GM10847 (cell line): ENCODE measurements around the gene SHB.

Experiments
- POLR2A ChIP-seq: IDR thresholded peaks from 2 replicates; pipeline ENCODE4 v1.6.1; 2011; ENCODE audit not compliant: insufficient read length; ENCODE audit errors: extremely low read depth

Gene SHB

DNA sequence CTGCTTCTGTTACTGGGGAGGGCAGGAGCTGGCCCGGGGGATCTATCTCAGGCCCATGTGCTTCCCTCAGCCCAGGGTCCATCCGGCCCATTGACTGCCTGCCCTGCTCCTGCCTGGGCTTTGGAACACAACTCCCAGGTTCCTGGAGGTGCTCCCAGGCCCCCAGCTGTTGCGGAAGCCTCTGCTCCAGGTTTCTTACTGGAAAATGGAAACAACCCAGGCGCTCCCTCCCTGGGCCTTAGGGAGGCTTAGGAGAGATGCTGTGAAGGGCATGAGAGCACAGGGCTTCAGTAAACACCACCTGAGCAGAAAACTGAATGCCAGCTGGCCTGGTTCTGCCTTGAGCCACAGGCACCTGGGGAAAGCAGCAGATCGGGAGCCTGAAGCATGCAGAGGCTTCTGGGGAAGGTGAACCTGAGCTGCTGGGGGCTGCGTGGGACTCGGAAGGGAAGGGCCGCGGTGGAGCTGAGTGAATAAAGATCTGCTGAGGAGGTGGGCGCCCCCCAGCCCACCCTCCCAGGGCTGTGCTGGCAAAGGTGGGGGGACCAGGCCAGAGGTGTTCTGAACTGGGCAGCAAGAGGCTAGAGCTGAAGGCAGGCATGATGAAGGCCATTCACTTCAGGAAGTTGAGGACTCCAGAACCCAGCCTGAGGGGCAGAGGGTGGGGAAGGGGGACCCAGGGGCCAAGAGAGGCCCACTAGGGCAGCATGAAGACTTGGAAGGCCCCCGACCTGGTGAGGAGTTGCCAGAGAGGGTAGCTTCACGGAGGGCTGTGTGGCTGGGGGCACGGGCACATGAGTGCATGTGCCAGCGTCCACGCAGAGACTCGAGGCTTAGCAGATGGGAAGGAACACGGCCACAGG, 64.8 kb downstream of the SHB start:
- no peak for TF ChIP-seq POLR2A

DNA sequence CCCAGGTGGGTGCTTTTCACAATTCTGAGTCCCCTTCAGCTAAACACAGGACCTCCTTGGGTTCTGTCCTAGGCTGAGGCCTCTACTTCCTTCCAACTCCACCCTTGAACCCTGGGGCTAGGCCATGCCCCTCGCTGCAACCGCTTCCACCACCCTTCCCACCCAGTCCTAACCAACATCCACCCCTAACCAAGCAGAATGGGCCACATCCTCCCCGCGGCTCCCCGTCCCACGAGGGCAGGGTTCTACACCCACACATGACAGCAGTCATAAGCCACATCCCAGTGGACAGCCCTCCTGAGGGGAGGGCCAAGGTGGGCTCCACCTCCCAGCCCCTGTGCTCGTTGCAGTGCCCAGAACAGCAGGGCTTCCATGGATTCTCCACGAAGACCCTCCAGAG, 65.8 kb downstream of the SHB start:
- TF ChIP-seq POLR2A: no peak

DNA sequence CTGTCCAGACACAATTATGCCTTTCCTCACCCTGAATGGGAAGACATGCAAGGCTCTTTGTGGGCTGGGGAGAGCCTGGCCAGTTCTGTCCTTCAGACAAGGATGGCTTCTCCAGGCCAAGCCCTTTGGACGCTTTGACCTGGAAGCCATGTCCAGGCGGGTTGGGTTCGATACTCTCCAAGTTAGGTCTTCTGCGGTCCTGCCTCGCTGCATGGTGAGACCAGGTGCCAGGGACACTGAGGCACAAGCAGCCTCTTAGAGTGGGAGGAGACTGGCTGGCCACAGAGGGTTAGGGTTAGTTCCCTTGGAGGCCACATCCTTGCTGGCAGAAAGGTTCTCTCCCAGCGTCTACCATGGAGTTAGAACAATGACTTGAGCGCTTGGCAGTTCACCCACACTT, 67.6 kb downstream of the SHB start:
- TF ChIP-seq POLR2A: no peak

DNA sequence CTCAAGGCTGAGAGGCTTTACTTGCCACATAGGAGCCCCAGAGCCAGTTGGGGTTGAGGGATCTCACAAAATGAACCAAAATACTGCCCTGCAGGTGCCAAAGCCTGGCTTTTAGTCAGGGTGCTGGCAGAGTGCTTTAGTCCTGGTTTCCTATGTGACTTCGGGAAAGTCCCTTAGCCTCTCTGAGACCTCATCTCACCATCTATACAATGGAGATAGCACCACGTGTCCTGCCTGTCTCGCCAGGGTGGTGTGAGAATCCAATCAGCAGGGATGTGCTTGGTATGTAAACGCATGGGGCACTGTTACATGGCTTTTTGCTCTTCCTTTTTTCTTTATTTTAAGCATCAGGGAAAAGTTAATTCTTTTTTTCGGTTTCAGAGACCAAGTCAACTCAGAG, 68.3 kb downstream of the SHB start:
- no peak for TF ChIP-seq POLR2A

DNA sequence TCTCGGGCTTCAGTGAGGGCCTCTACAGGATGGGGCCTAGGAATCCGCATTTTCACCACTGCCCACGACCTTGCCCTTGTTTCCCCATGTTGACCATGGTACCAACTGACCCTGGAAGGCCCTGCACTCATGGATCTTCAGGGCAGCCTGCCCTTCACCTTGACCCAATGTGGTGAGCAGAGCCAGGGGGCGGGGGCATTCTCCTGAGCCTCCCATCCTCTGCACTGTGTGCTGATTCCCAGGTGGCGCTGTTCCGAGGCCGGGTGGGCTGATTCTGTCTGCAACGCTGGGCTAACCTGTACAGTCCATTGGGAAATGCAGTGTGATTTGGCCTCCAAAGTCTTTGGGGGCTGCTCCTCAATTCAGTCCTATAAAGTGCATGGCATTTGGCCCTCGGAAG, 68.7 kb downstream of the SHB start:
- TF ChIP-seq POLR2A: no peak

DNA sequence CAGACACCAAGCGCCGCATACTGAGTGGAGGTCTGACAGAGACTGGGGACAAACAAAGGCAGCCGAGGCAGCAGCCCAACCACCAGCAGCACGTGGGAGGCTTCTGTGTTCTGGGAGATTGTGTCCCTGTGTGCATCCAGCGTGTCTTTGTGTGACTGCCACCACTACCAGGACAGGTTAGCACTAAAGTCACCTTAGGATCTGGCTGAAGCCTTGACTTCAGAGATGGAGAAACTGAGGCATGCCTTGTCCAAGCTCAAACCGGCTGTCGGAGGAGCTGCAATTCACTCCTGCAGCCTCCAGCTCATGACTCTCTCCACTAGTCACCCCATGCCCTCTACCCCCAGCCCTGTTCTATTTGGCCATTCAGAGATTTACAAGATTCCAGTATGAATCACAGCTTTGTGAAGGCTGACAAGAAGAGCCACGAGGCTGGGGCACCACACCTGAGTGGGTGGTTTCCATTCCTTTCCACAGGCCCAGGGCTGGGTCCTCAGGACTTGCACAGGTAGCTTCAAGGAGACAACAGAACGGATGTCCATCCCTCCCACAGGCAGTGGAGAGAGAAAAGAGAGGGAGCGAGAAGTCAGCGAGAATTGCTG, 69.3 kb downstream of the SHB start:
- no peak for TF ChIP-seq POLR2A

DNA sequence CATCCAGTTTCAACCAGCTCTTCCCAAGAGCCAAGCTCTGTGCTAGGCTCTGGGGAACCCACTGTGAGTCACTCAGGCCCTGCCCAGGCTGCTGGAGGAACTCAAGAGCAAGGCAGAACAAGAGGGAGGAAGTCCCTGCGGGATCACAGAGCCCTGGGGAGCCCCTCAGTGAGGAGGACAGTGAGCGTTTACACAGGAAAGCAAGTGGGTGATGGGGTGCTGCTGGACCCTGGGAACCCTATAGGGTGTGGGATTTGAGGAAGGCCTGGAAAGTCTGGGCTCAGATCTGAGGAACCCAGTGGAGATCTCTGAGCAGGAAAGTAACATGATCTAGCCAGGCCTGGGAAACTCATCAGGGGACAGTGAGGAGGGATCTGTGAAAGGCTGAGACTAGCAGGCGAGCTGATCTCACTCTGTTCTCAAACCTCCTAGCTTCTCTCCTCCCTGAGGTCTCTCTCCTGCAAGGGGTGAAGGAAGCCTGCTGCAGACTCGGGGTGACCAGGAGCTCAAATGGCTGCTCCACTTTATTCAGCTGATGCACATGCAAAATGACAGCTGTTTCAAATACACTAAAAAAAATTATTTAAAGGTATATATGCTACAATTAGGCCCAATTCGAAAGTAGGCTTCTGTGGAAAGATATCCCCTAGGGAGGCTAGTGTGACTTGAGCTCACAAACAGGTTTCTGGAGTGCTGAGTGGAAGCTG, 70.0 kb downstream of the SHB start:
- no peak for TF ChIP-seq POLR2A

DNA sequence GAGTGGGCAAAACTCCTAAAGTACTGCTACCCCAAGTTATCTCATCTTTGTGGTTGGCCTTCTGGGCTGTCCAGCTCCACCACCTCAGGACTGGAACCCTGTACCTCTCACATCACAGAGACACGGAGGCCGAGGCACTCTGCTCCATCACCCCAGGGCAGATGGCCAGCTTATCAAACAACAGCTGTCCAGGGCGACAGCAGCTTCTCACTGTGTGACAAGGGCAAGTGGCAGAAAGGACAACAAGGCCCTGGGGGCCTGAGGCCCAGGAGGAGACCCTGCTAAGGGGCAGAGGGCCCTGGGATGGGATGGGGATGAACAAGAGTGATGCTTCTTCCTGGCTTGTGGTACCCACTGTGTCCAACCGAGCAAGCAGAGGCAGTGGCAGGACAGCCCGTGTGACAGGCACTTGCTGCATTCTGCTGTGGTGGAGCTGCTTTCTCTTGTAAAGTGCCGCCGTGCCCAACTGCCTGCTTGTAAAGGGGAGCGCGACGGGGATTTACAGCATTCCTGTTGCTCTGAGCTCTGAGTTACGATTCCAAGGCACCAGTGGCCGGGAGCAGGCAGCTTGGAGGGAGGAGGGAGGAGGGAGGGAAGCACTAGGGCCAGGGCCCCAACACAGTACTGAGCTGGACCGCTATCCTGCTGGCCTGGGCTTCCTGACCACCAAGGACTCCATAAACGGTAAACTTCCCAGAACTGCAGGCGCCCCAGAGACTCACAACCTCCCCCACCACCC, 71.2 kb downstream of the SHB start:
- no peak for TF ChIP-seq POLR2A

DNA sequence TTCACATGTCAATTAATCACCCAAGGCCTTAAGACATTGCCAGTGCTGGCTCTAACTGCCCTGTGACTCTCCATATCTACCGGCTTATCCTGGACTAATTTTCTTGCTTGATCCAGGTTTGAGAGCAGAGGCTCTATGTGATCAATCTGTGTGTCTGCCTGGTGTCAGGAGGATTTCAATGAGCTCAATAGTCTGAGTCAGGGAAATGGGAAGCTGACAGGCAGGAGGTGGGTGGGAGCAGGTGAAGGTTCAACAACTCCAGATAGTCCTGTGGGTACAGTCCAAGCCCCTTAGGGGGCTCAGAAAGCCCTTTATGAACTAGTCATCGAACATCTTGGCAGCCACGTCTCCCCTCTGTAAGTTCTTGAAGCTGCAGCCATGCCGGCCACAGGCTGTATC, 72.2 kb downstream of the SHB start:
- TF ChIP-seq POLR2A: no peak

DNA sequence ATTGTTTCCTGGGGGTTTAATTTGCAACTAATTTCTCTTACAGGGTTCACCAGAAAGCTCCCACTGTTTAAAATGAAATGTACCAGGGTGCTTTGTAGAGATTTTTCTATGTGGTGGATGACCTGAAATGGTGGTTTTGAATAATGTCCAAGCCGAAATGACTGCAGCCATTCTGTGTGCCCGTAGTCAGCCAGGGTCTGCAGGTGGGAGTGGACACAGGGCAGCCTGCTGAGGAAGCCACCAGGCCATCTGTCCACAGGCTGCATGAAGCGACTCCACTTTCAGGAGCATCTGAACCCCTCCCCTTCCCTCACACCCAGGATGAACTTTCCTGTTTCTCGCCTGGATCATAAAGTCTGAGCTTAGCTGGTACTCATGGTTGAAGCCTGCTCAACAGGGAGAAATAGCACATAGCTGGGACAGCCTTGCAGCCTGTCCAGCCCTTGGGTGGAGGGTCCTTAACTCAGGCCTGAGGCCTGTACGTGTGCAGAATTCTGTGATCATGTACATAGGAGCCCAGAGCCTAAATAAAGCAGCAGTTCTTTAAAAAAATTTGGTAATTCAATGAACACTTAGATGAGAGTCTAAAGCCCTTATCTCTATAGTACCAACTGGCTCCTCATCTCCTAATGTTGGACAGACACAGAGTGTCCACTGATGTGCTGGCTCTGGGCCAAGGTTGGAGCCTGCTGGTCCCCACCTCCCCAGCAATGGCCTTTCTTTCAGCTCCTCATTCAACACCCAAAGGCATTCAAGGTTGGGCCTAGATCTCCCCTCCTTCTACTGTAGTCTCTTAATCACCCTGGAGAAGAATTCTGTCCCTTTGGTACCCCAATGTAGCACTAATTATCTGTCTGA, 72.8 kb downstream of the SHB start:
- no peak for TF ChIP-seq POLR2A

DNA sequence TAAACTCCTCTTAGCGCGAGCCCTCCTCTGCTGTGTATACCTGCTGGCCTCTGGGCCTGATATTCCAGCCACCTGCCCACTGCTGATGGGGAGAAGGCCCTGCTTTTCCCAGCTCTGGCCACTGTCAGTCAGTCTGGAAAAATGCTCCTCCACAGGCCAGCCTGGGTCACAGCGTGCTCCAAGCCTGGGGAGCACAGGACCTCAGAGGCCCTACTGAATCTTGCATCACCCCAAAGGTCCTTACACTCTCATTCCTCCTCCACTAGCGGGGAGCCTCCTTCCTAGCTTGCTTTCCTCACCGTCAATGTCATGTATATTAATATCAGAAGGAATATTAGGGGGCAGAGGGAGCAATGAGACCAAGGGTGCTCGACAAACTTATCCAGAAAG, 73.7 kb downstream of the SHB start:
- TF ChIP-seq POLR2A: no peak

DNA sequence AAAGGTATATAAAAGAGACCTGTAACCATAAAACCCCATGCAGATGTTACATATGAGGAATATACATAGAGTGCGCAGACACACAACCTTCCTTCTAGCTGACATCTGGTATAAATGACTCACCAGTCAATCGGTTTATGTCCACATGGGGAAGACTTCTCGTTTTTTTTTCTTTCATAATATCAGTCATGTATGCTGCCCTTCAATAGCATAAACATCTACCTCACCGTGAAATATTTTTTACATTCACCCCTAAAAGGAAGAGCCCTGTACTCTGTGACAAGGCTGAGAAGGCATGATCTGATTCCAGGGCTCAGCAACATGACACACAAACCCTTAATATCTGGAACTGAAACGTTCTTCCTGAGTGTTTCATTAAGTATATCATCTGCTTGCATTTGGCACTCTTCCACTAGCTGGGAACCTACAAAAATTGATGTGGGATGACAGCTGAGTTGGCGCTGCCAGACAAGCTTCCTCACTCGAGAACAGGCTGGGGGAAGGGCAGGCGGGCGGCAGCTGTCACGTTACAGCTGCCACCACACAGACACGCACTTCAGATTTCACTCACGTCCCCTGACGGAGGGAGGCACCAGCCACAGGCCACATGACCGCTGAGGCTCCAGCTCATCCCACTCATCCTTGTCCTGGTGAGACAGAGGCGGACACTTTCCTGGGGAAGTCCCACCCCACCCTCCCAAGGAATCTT, 74.2 kb downstream of the SHB start:
- no peak for TF ChIP-seq POLR2A

DNA sequence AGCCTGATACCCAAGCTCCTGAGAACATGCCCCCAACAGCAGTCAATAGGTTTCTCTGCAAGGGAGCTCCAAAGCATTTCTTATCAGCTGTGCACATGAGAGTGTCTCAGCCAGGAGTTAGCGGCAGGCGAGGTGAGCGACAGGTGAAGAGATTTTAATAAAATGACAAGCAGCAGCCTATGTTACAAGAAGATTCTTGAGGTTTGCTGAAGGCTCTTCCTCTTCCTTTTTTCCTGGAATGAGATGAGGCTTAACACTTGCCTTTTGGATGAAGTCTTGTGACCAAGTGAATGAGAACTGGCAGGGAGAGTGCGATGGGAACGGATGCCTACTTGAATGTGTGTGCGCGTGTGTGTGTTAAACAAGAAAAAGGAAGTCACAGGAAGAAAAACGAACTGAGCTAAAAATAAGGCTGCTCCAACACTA, 76.1 kb downstream of the SHB start:
- no peak for TF ChIP-seq POLR2A
